Ishikawa (cell line): ENCODE measurements around the gene KDF1.

ENCODE experiments used
- CEBPB ChIP-seq: IDR thresholded peaks from 2 replicates; pipeline ENCODE4 v1.6.1; 2012
- CREB1 ChIP-seq: IDR thresholded peaks from 2 replicates; pipeline ENCODE4 v1.6.1; 2012; ENCODE audit warnings: low read depth
- EGR1 ChIP-seq: IDR thresholded peaks from 2 replicates; pipeline ENCODE4 v1.6.1; 2012
- EP300 ChIP-seq: IDR thresholded peaks from 2 replicates; pipeline ENCODE4 v1.6.1; 2012; ENCODE audit warnings: borderline replicate concordance
- FOXM1 ChIP-seq: IDR thresholded peaks from 2 replicates; pipeline ENCODE4 v1.6.1; 2012; ENCODE audit warnings: low read depth, borderline replicate concordance
- NFIC ChIP-seq: IDR thresholded peaks from 2 replicates; pipeline ENCODE4 v1.6.1; 2012
- RAD21 ChIP-seq: IDR thresholded peaks from 2 replicates; pipeline ENCODE4 v1.6.1; 2012; ENCODE audit warnings: low read depth
- TAF1 ChIP-seq: IDR thresholded peaks from 2 replicates; pipeline ENCODE4 v1.6.1; 2012; ENCODE audit warnings: low read depth, mild to moderate bottlenecking
- TCF12 ChIP-seq: IDR thresholded peaks from 2 replicates; pipeline ENCODE4 v1.6.1; 2012; ENCODE audit warnings: low read depth
- TEAD4 ChIP-seq: IDR thresholded peaks from 2 replicates; pipeline ENCODE4 v1.6.1; 2012
- YY1 ChIP-seq: IDR thresholded peaks from 2 replicates; pipeline ENCODE4 v1.6.1; 2012; ENCODE audit warnings: low read depth
- ZBTB7A ChIP-seq: IDR thresholded peaks from 2 replicates; pipeline ENCODE4 v1.6.1; 2012; ENCODE audit warnings: low read depth
- TF ChIP-seq, protein P1 (sequence below): IDR thresholded peaks from 2 replicates; pipeline ENCODE4 v1.6.1; 2012; ENCODE audit warnings: low read depth, mild to moderate bottlenecking
- TF ChIP-seq, protein P2 (sequence below): IDR thresholded peaks from 2 replicates; pipeline ENCODE4 v1.6.1; 2012
- TF ChIP-seq, protein P3 (sequence below): IDR thresholded peaks from 2 replicates; pipeline ENCODE4 v1.6.1; 2012

Gene KDF1

GRCh38 chr1:26938659-26939025, 21.6 kb downstream of the KDF1 start:
- no peak for TF ChIP-seq CREB1
- no peak for TF ChIP-seq FOXM1
- no peak for TF ChIP-seq TEAD4
- TF ChIP-seq TAF1 = no peak
- TF ChIP-seq NFIC = no peak
- TF ChIP-seq RAD21 = no peak
- no peak for TF ChIP-seq EP300
- TF ChIP-seq, protein P1, sequence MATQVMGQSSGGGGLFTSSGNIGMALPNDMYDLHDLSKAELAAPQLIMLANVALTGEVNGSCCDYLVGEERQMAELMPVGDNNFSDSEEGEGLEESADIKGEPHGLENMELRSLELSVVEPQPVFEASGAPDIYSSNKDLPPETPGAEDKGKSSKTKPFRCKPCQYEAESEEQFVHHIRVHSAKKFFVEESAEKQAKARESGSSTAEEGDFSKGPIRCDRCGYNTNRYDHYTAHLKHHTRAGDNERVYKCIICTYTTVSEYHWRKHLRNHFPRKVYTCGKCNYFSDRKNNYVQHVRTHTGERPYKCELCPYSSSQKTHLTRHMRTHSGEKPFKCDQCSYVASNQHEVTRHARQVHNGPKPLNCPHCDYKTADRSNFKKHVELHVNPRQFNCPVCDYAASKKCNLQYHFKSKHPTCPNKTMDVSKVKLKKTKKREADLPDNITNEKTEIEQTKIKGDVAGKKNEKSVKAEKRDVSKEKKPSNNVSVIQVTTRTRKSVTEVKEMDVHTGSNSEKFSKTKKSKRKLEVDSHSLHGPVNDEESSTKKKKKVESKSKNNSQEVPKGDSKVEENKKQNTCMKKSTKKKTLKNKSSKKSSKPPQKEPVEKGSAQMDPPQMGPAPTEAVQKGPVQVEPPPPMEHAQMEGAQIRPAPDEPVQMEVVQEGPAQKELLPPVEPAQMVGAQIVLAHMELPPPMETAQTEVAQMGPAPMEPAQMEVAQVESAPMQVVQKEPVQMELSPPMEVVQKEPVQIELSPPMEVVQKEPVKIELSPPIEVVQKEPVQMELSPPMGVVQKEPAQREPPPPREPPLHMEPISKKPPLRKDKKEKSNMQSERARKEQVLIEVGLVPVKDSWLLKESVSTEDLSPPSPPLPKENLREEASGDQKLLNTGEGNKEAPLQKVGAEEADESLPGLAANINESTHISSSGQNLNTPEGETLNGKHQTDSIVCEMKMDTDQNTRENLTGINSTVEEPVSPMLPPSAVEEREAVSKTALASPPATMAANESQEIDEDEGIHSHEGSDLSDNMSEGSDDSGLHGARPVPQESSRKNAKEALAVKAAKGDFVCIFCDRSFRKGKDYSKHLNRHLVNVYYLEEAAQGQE = no peak
- TF ChIP-seq, protein P2, sequence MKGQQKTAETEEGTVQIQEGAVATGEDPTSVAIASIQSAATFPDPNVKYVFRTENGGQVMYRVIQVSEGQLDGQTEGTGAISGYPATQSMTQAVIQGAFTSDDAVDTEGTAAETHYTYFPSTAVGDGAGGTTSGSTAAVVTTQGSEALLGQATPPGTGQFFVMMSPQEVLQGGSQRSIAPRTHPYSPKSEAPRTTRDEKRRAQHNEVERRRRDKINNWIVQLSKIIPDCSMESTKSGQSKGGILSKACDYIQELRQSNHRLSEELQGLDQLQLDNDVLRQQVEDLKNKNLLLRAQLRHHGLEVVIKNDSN = no peak
- TF ChIP-seq YY1 = no peak
- TF ChIP-seq EGR1 = no peak
- TF ChIP-seq ZBTB7A = no peak
- TF ChIP-seq CEBPB = no peak
- TF ChIP-seq TCF12 = no peak
- TF ChIP-seq, protein P3, sequence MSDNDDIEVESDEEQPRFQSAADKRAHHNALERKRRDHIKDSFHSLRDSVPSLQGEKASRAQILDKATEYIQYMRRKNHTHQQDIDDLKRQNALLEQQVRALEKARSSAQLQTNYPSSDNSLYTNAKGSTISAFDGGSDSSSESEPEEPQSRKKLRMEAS = no peak

DNA sequence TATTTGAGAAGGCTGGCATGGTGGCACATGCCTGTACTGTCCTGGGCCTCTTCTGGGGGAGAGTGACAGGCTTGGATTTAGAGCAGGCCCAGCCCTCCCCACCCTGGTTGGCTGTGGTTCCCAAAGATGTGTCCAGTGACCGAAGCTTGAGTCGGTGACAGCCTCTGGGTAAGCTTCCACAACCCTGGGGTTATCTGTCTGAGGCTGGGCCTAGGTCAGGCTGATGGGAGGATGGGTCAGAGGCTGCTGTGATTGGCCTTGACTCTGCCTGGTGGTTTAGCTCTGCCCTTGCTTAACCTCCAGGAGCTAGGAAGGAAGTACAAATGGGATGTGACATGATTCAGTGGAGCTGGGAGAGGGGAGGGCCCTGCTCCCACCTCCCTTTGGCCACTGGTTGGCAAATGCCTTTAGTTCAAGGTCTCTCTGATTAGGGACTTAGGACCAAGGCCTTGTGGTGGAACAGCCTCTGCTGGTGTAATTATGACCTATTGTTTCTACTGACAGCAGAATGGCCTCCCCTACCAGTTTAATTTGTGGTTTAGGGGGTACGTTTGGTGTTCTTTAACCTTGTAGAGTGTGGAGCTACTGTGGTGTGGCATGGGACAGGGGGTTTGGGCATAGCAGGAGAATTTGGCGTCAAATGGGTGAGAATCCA, 22.1 kb downstream of the KDF1 start:
- TF ChIP-seq YY1 (no peak), TEAD4 (no peak), ZBTB7A (no peak), TAF1 (no peak), NFIC (no peak), CEBPB (no peak), TCF12 (no peak), EP300 (no peak), CREB1 (no peak), RAD21 (no peak), FOXM1 (no peak), EGR1 (no peak)
- TF ChIP-seq, protein P2 = no peak
- TF ChIP-seq, protein P3 = no peak

- no peak for TF ChIP-seq NFIC
- no peak for TF ChIP-seq TAF1
- no peak for TF ChIP-seq RAD21
- TF ChIP-seq, protein P3 = no peak
- TF ChIP-seq ZBTB7A = no peak
- TF ChIP-seq, protein P1 = no peak
- TF ChIP-seq, protein P2 = no peak
- no peak for TF ChIP-seq EP300
- TF ChIP-seq CREB1 = no peak
- TF ChIP-seq TCF12 = no peak
- TF ChIP-seq TEAD4 = no peak
- TF ChIP-seq EGR1 = no peak
- TF ChIP-seq CEBPB = no peak
- TF ChIP-seq YY1 = no peak
Observed at GRCh38 chr1:26936823-26937222, 23.4 kb downstream of the KDF1 start.

DNA sequence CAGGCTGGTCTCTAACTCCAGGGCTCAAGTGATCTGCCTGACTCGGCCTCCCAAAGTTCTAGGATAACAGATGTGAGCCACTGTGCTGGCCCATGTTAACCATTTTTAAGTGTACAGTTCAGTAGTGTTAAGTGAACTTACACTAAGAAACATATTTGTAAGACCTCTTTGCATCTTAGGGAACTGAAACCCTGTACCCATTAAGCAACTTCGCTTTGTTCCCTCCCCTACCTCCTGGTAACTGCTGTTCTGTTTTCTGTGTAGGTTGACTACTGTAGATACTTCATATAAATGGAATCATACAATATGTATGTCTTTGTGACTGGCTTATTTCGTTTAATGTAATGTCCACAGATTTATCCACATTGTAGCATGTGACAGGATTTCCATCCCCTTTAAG, 27.7 kb downstream of the KDF1 start:
- TF ChIP-seq TEAD4 (no peak), FOXM1 (no peak), CREB1 (no peak), TAF1 (no peak), NFIC (no peak), EGR1 (no peak), ZBTB7A (no peak), EP300 (no peak), YY1 (no peak), RAD21 (no peak), CEBPB (no peak)
- TF ChIP-seq, protein P3 = no peak
- TF ChIP-seq, protein P2 = no peak
- TF ChIP-seq, protein P1 = no peak
